ENCODE results near the gene CCDC112.
A peak's percentile ranks its signal among the peaks of the same experiment; 100 is the strongest.

The CCDC112 gene

GRCh38 chr5:115291397-115291796 lies 5.1 kb downstream of the CCDC112 start:
- no peak overlapping the region for H3K27ac ChIP-seq (replicated peaks)
- H3K4me3 ChIP-seq (replicated peaks; ENCODE audit: insufficient read depth, low read length) = no peak overlapping the region
- DNase-seq (ENCODE audit: low read depth in 1 of 2, low spot score in 1 of 2) = no peak
- TF ChIP-seq POLR2AphosphoS5 (IDR thresholded peaks at IDR 0.05; ENCODE audit: low read depth) = no peak
- no peak for TF ChIP-seq SPI1 (IDR thresholded peaks at IDR 0.05; ENCODE audit: borderline replicate concordance, low read depth)
- TF ChIP-seq CTCF (IDR thresholded peaks at IDR 0.05; ENCODE audit: insufficient read depth, low read length) = no peak
- no peak for TF ChIP-seq REST (IDR thresholded peaks at IDR 0.05; ENCODE audit: insufficient replicate concordance, low read depth)
- TF ChIP-seq GABPA (IDR thresholded peaks at IDR 0.05; ENCODE audit: low read depth) = no peak
- H3K27me3 ChIP-seq (ENCODE audit: insufficient read depth, poor library complexity, severe bottlenecking) = no peaks in the 10 kb centered on the region

- peak in 1 of 2 experiments; percentile 47 for DNase-seq (ENCODE audit: low read depth in 1 of 2, low spot score in 1 of 2)
- Histone ChIP-seq H3K27ac (replicated peaks) (no peak overlapping the region), H3K27me3 (ENCODE audit: insufficient read depth, poor library complexity, severe bottlenecking) (no peaks in the 10 kb centered on the region), H3K4me3 (replicated peaks; ENCODE audit: insufficient read depth, low read length) (no peak overlapping the region)
- TF ChIP-seq GABPA (IDR thresholded peaks at IDR 0.05; ENCODE audit: low read depth) = no peak
- no peak for TF ChIP-seq REST (IDR thresholded peaks at IDR 0.05; ENCODE audit: insufficient replicate concordance, low read depth)
- peak; percentile 80; the same call in 1 of the 2 replicates for TF ChIP-seq SPI1 (IDR thresholded peaks at IDR 0.05; ENCODE audit: borderline replicate concordance, low read depth)
- no peak for TF ChIP-seq POLR2AphosphoS5 (IDR thresholded peaks at IDR 0.05; ENCODE audit: low read depth)
- no peak for TF ChIP-seq CTCF (IDR thresholded peaks at IDR 0.05; ENCODE audit: insufficient read depth, low read length)
These were observed 7.3 kb downstream of the CCDC112 start for GRCh38 chr5:115289104-115289503.

- Histone ChIP-seq H3K4me3 (replicated peaks; ENCODE audit: insufficient read depth, low read length) (no peak overlapping the region), H3K27me3 (ENCODE audit: insufficient read depth, poor library complexity, severe bottlenecking) (no peaks in the 10 kb centered on the region), H3K27ac (replicated peaks) (no peak overlapping the region)
- DNase-seq (ENCODE audit: low read depth in 1 of 2, low spot score in 1 of 2) = no peak
- TF ChIP-seq POLR2AphosphoS5 (IDR thresholded peaks at IDR 0.05; ENCODE audit: low read depth) = no peak
- no peak for TF ChIP-seq GABPA (IDR thresholded peaks at IDR 0.05; ENCODE audit: low read depth)
- no peak for TF ChIP-seq SPI1 (IDR thresholded peaks at IDR 0.05; ENCODE audit: borderline replicate concordance, low read depth)
- TF ChIP-seq CTCF (IDR thresholded peaks at IDR 0.05; ENCODE audit: insufficient read depth, low read length) = no peak
- TF ChIP-seq REST (IDR thresholded peaks at IDR 0.05; ENCODE audit: insufficient replicate concordance, low read depth) = no peak
These were observed 12.4 kb downstream of the CCDC112 start for GRCh38 chr5:115284021-115284420.
